ENCODE measurements around the gene EXOC6.

The EXOC6 gene

DNA sequence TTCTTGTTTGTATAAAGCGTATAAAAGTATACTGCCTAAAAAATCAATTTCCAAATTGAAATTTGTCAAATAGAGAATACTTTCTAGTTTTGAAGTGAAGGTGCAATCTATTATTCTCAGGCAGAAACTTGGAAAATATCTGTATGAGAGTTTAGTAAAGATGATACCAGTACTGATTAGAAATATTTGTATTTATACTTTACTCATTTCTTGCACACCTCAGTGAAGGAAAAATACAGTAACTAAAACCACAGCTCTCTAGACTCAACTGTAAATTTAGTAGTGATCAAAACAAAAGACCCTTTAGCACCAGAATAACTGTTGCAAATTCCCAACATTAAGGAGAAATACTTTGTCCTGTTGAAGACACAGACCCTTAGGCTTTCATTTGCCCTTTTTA lies 140.9 kb downstream of the EXOC6 start:
- POLR2A ChIA-PET (ENCODE audit: low non-redundant PET): no interaction called here
- H3K27ac ChIP-seq: no peak overlapping the region
- DNase-seq (ENCODE audit: low spot score): no peak
- CTCF ChIA-PET: no interaction called here
- TF ChIP-seq, protein P1, sequence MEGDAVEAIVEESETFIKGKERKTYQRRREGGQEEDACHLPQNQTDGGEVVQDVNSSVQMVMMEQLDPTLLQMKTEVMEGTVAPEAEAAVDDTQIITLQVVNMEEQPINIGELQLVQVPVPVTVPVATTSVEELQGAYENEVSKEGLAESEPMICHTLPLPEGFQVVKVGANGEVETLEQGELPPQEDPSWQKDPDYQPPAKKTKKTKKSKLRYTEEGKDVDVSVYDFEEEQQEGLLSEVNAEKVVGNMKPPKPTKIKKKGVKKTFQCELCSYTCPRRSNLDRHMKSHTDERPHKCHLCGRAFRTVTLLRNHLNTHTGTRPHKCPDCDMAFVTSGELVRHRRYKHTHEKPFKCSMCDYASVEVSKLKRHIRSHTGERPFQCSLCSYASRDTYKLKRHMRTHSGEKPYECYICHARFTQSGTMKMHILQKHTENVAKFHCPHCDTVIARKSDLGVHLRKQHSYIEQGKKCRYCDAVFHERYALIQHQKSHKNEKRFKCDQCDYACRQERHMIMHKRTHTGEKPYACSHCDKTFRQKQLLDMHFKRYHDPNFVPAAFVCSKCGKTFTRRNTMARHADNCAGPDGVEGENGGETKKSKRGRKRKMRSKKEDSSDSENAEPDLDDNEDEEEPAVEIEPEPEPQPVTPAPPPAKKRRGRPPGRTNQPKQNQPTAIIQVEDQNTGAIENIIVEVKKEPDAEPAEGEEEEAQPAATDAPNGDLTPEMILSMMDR (conservative IDR thresholded peaks at IDR 0.05; ENCODE audit: low read depth): no peak

DNA sequence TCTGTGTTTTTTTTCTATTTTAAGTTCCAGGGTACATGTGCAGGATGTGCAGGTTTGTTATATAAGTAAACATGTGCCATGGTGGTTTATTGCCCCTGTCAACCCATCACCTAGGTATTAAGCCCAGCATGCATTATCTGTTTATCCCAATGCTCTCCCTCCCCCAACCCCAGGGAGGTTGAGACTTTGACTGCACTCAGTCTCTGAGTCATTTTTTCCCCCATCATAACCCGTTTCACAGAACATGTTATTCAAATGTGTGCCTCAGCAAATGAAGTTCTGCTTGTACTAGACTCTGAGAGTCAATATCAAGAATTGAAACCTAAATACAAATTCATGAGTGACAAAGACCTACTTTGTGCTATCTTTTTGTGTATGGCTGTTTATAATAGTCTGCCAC lies 142.3 kb downstream of the EXOC6 start:
- no peak for DNase-seq (ENCODE audit: low spot score)
- H3K27ac ChIP-seq: no peak overlapping the region
- TF ChIP-seq, protein P1 (conservative IDR thresholded peaks at IDR 0.05; ENCODE audit: low read depth): no peak
- CTCF ChIA-PET: no interaction called here
- POLR2A ChIA-PET (ENCODE audit: low non-redundant PET): no interaction called here

DNA sequence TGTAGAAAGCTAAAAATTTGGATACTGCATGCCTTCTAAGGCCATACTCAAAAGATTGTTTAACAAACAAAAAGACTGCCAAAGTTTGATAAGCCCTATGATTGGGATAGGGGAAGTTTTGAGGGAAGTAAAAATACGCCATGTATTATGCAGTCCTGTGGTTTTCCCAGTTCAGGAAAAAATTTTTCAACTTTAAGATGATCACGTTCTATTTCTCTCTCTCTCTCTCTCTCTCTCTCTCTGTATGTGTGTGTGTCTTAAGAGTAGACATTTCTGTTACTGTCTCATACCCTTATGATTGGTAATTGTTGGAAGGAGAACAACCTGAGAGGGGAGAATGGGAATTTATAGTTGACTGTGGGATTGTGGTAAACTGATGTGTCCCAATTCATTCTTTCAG lies 143.2 kb downstream of the EXOC6 start:
- H3K27ac ChIP-seq: no peak overlapping the region
- TF ChIP-seq, protein P1 (conservative IDR thresholded peaks at IDR 0.05; ENCODE audit: low read depth): no peak
- DNase-seq (ENCODE audit: low spot score): no peak
- POLR2A ChIA-PET (ENCODE audit: low non-redundant PET): no interaction called here
- CTCF ChIA-PET: no interaction called here

DNA sequence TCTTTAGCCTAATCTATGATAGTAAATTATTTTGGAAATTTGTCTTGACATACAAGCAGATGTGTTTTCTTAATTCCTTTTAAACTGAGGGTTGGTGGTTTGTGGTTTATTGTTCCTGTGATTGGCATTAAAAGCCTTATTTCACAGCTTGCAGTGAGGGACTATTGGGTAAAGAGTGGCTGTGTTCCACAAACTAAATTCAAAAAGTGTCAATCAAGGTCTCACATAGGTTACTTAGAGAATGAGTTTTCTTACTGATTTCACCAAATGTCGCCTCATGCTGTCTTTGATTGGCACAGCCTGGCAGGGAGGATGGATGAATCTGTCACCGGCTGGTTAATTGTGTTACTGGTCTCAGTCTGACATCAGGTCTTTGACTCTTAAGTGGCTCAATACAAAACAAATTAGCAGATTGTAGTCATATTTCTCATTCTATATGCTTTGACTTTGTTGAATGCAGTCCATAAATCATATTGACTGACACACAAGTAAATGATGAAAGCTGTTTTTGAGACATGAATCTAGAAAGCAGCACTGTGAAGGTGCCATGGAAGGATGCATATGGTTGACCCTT lies 145.5 kb downstream of the EXOC6 start:
- no peak overlapping the region for H3K27ac ChIP-seq
- ChIA-PET CTCF (interaction anchor here (0.6 to 1.5 kb wide), 4 partner anchors 12 to 25 kb away, joined by 3 to 5 read pairs (median 3); no protein-coding TSS in a partner anchor), POLR2A (ENCODE audit: low non-redundant PET) (no interaction called here)
- DNase-seq (ENCODE audit: low spot score): no peak
- TF ChIP-seq, protein P1 (conservative IDR thresholded peaks at IDR 0.05; ENCODE audit: low read depth): no peak

DNA sequence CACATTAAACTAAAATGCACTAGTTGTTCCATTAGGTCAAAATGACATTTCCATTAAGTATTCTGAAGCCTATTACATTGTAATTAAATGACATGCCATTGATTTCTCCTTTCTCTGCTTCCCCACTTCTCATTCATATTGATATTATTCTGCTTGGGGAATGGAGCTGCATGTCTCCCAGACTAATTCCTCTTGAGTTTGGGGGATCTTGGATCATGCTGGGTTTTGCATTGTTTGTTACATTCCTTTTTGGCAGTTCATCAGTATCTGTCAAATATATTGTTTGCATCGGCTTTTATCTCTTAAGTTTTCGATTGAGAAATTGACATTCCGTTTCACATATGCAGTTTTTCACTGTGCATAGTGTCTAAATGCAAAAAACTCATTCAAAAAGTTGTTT lies 147.2 kb downstream of the EXOC6 start:
- no peak overlapping the region for H3K27ac ChIP-seq
- ChIA-PET CTCF (interaction anchor here (0.5 to 0.6 kb wide), 2 partner anchors 258 to 268 kb away, joined by 3 read pairs; no protein-coding TSS in a partner anchor), POLR2A (ENCODE audit: low non-redundant PET) (interaction anchor here (0.5 kb wide), 1 partner anchor 97 kb away, joined by 3 read pairs; no protein-coding TSS in a partner anchor)
- TF ChIP-seq, protein P1 (conservative IDR thresholded peaks at IDR 0.05; ENCODE audit: low read depth): no peak
- DNase-seq (ENCODE audit: low spot score): no peak

DNA sequence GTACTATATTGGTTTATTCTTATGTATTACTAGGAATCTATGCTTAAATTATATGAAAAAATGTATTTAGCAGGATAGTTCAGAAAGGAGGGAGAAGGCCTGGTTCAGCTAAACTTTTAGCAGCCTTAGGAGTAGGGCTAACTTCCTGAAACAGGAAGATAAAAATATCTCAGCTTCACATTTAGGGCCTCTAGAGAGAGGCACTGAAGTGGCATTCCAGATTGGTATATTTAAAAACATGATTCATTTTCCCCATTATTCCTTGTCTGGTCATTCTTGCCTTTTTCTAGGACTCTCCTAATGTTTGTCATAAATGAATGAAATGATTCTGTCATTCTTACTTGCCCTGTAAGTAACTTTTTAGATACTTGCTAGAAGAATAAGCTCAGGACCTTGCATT lies 149.3 kb downstream of the EXOC6 start:
- POLR2A ChIA-PET (ENCODE audit: low non-redundant PET): no interaction called here
- CTCF ChIA-PET: interaction anchor here (1.8 to 2.1 kb wide), 2 partner anchors 9 to 33 kb away, joined by 5 to 8 read pairs; no protein-coding TSS in a partner anchor
- H3K27ac ChIP-seq: no peak overlapping the region
- TF ChIP-seq, protein P1 (conservative IDR thresholded peaks at IDR 0.05; ENCODE audit: low read depth): no peak
- no peak for DNase-seq (ENCODE audit: low spot score)

All from RWPE1 (cell line).